H1 (cell line): ENCODE results near the gene B3GAT2. TPM values are rescaled to one million over a fixed set of nuclear protein-coding genes. Genes with fewer than 3 reads are reported as not detected.

Source experiments
- BRCA1 ChIP-seq: IDR thresholded peaks from 2 replicates; pipeline ENCODE4 v1.6.1; 2012; ENCODE audit warnings: low read depth, low read length, improper control_type of control experiment
- EZH2 ChIP-seq: fragments of 200-600 bp; sonication (generic); IDR thresholded peaks from 2 replicates; pipeline ENCODE4 v1.7.1; 2012; ENCODE audit warnings: low read depth, mild to moderate bottlenecking, moderate library complexity, low read length, inconsistent platforms; ENCODE audit not compliant: severe bottlenecking
- JUN ChIP-seq: IDR thresholded peaks from 2 replicates; pipeline ENCODE4 v1.6.1; 2011; ENCODE audit warnings: low read depth, mild to moderate bottlenecking, improper control_type of control experiment, low read length
- YY1 ChIP-seq: IDR thresholded peaks from 2 replicates; pipeline ENCODE4 v1.6.1; 2011; ENCODE audit warnings: low read depth, mild to moderate bottlenecking, low read length
- polyA plus RNA-seq, 7 experiments: library from polyadenylated mRNA; depleted of rRNA in 3 of 7; stranded (reverse) in 5 of 7; unstranded in 2 of 7; fragments of >200 nt in 5 of 7; fragments of 200-250 nt in 2 of 7; gene quantifications; 1 replicate in 5 of 7; 2 replicates in 1 of 7; 4 replicates in 1 of 7; pipeline versions ENCODE4 v1.2.1 to v1.2.3, GENCODE V29; 2011 to 2013; ENCODE audit warnings: missing spikeins in 2 of 7, mixed read lengths in 2 of 7
- total RNA-seq: library from RNA; stranded (reverse); fragmentation: NEBNext Ultra II Directional; extraction: Animal tissue kit (Norgen Biotek cat#: 25700); gene quantifications from 2 replicates; pipeline ENCODE4 v1.2.1, GENCODE V29; 2021

B3GAT2 gene
- total and polyA plus RNA-seq, 2 of the 8 experiments (the other 6 are each of a cell fraction or from before 2014, with no cell fraction given) = 0.83 to 1.9 TPM

- TF ChIP-seq EZH2 = peak; percentile 77
- no peak for TF ChIP-seq JUN
- no peak for TF ChIP-seq BRCA1
- TF ChIP-seq YY1 = no peak
- TF ChIP-seq, all 59 proteins: peak for 3
These were observed 391 bp upstream of the B3GAT2 start (continued) for GRCh38 chr6:70957284-70957617.
